HG03520 (cell line): ENCODE data around the gene ENTPD2.
A peak's percentile ranks its signal among the peaks of the same experiment; 100 is the strongest.
"Not testable (repeated sequence)": the region's sequence is repeated elsewhere in the genome, so short reads cannot be mapped to it uniquely, and the experiment has no call there.

Experiments used
- ATAC-seq: cut with Tn5 transposase; IDR thresholded peaks from one replicate; pipeline ENCODE4 v1.9.1; 2021; ENCODE audit warnings: mild to moderate bottlenecking, moderate library complexity; ENCODE audit not compliant: unreplicated experiment

Gene ENTPD2

DNA sequence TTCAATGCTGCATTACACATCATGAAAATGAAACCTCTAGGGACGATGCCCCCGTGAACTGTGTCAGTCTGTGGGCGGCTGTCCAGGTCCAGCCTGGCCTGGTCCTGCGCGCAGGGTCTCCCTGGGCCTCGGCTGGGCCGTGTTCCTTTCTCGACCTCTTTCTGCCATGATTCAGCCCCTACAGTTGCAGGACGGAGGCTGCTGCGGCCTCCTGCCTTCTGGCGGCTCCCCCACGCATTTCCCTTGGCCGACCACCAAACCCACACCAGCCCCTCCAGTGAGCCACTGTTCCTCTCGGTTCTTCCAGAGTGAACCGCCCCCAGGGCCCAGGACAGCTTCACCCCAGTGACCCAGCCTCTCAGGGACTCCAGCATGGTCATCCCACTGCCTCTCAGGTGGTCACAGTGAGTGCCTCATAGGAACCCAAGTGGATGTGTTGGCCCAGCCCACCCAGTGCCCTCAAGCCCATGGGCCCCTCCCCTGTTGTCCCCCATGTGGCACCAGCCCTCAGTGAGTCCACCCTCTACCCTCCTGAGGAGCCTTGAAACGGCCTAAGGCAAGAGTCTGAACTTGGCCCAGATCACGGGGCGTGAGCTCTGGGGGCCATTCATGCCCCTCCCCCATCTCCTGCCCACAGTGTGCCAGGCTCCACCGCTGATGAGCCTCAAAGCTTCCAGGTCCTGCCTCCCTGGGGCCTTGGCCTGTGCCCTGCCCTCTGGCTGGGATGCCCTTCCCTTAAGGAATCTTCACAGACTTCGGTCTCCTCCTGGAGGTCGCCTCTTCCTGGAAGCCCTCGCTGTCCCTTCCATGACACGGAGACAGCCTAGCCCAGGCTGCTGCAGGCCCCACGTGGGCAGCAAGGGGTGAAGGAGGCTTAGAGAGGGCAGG is 47.5 kb downstream of the ENTPD2 start:
- ATAC-seq: no peak

GRCh38 chr9:137004285-137004684 is 49.6 kb downstream of the ENTPD2 start:
- ATAC-seq: not testable (repeated sequence)

DNA sequence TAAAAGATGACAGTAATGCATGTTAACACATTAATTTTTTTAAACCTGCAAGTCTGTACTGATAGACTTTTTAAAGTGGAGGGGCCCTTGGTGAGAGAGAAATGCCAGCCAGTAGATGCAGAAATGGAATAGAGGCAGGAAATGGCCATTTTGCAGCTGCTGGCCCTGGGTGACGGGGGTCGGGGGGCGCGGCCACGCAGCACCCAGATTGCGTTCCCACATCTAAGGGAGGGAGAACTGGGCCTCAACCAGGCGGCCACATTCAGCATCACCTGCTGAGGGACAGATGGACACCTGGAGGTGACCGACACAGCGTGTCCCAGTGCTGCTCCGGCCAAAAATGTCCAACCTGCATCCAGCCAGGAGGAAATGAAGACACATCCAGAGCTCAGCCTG is 51.2 kb downstream of the ENTPD2 start:
- no peak for ATAC-seq

DNA sequence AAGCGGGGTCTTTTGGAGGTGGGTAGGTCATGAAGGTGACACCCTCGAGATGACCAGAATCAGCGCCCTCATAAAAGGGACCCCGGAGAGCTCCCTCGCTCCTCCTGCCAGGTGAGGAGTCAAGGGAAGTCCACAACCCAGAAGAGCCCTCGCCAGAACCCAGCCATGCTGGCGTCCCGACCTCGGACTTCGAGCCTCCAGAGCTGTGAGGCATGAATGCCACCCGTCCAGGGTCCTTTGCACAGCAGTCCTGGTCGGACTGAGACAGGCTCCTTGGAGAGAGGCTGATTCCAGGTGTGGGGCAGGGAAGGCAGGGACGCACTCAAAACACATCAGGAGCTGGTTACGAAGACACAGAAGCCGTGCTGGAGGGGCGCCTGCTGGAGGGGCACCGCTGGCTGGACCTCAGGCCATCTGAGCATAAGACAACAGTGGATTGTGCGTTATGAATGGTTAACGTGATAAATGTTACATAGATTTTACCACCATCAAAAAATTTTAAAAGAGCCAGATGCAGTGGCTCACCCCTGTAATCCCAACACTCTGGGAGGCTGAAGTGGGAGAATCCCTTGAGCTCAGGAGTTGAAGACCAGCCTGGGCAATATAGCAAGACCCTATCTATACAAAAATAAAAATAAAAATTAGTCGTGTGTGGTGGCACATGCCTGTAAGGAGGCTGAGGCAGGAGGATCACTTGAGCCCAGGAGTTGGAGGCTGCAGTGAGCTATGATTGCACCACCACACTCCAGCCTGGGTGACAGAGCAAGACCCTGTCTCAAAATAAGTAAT is 51.8 kb downstream of the ENTPD2 start:
- ATAC-seq: no peak

DNA sequence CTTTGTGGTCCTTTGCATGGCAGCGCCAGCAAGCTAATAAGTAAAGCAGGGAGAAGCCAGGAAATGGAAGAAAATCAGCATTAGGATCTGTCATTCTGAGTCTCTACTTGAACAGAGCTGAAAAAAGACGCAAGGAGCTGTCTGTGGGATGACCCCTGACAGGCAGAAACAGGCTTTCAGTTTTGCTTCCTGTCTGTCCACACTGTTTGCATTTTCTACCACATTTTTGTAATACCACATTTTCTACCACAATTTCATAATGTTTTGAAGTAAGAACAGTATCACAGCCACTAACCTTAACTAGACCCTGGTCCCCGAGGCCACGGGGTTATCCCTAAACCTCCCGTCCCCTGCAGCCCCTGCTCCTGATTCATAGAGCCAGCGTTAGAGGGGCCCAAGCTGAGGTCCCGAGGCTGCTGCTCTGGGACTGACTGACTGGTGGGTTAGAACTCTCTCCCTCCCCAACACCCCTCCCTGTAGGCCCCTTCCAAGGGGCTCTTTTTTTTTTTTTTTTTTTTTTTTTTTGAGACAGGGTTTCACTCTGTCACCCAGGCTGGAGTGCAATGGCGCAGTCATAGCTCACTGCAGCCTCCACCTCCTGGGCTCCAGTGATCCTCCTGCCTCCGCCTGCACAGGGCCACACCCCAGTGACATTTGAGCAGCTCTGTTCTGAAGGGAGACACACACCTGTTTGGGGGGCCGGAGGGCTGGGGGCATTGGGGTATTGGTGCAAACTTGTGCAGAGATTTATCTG is 53.5 kb downstream of the ENTPD2 start:
- peak; percentile 58 for ATAC-seq
